PFSK-1 (cell line): ENCODE results near the gene SMG6.
A peak's percentile ranks its signal among the peaks of the same experiment; 100 is the strongest.

Experiments used
- POLR2AphosphoS5 ChIP-seq: IDR thresholded peaks from 2 replicates; pipeline ENCODE4 v1.6.1; 2012; ENCODE audit warnings: low read depth, mild to moderate bottlenecking, control low read depth, low read length, moderate library complexity
- TAF1 ChIP-seq: IDR thresholded peaks from 2 replicates; pipeline ENCODE4 v1.6.1; 2012; ENCODE audit warnings: low read length, control low read depth, borderline replicate concordance; ENCODE audit not compliant: insufficient read depth

DNA sequence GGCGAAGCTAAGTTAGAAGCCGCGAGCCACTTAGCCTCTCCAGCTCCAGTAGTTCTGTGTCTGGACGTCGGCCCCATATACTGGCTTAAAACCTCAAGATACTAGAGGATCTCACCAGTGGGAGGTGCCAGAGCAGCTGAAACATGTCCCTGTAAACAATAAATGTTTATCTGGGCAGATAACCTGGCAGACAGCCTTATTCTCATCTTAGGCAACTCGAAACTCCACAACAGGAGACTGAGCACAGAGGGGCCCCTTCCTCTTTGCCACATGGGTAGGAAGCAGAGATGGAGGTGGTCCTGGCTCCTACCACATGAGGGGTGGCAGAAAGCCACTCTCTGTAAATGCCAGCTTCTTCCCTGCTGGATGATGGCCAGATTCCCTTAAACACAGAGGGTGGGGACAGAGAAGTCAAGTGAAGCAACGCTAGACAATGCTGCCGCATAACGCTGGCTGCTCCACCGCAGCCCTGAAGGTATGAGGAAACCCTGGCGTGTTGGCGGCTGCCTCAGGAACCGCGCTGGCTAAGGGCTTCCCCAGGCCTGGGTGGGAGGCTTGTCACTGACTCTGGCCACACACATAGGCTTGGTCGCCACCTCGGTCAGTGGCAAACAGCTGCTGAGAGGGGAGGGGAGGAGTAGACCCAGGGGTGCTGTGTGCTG lies 180.8 kb downstream of the SMG6 start:
- TF ChIP-seq POLR2AphosphoS5 (no peak; the same call in 1 of the 2 replicates), TAF1 (peak; percentile 43; the same call in 1 of the 2 replicates)
